Nasal cavity respiratory epithelium epithelial cell of viscerocranial mucosa (primary cell): ENCODE data around the gene SDK1. TPM values are rescaled to one million over a fixed set of nuclear protein-coding genes. Genes with fewer than 3 reads are reported as not detected.

Experiments used
- total RNA-seq: library from RNA; depleted of rRNA; stranded (reverse); fragments of >200 nt; gene quantifications from 2 replicates; pipeline ENCODE4 v1.2.3, GENCODE V29; 2014

Gene SDK1
- total RNA-seq = 0.34 and 4.2 TPM in 2 replicates

GRCh38 chr7:3300651-3301448 is at the start of gene SDK1:
TSS of gene SDK1 (plus strand) at chr7:3301252. CDS start at chr7:3301587, 335 bp downstream.

